ENCODE measurements around the gene HLTF. TPM values are rescaled to one million over a fixed set of nuclear protein-coding genes. Genes with fewer than 3 reads are reported as not detected.

HLTF gene
- total and polyA plus RNA-seq, 2 of the 4 experiments (the other 2 are of a cell fraction): 12.6 to 39.1 TPM

- Histone ChIP-seq H2BK120ac (ENCODE audit: low read depth, low read length) (peak overlapping the region; percentile 55; the same call in 1 of the 2 replicates), H2AFZ (replicated peaks; ENCODE audit: low read length, poor library complexity) (no peak overlapping the region), H3K4ac (ENCODE audit: low read depth, low read length) (peak overlapping the region; percentile 76), H4K8ac (ENCODE audit: low read depth in 2 of 2, low read length in 2 of 2) (peak overlapping the region; percentile 8 to 33; a peak in 2 of 4 replicates), H3K14ac (replicated peaks; ENCODE audit: low read depth, low read length) (peak overlapping the region; percentile 6), H3K4me2 (ENCODE audit: low read depth, low read length) (no peak overlapping the region), H3K27me3 (ENCODE audit: control insufficient read depth, insufficient read depth, low read length) (no peaks in the 10 kb centered on the region), H3K27ac (ENCODE audit: insufficient read depth, low read length) (peak overlapping the region; percentile 18; the same call in 1 of the 2 replicates), H3K79me1 (ENCODE audit: low read depth in 1 of 2, low read length in 2 of 2) (peaks cover 23 to 58% of the 10 kb centered on the region in 2 experiments), H4K20me1 (ENCODE audit: insufficient read depth, low read length) (peaks cover 6% of the 10 kb centered on the region; the same call in 1 of the 2 replicates), H3K9me3 (ENCODE audit: control insufficient read depth, insufficient read depth, low read length) (no peaks in the 10 kb centered on the region), H2AK5ac (ENCODE audit: low read depth, low read length) (peak overlapping the region; percentile 83; the same call in 1 of the 2 replicates), H3K56ac (ENCODE audit: extremely low read depth, insufficient read depth, low read length) (no peak overlapping the region), H2BK20ac (ENCODE audit: low read depth, low read length) (peak overlapping the region; percentile 59), H3K4me3 (ENCODE audit: insufficient read depth, low read depth, low read length) (no peak overlapping the region), H3K9me1 (ENCODE audit: insufficient read depth, low read length) (peaks cover 39% of the 10 kb centered on the region), H2BK5ac (ENCODE audit: low read depth, low read length, poor library complexity, severe bottlenecking) (peak overlapping the region; percentile 51), H3K4me1 (ENCODE audit: control insufficient read depth, insufficient read depth, low read length) (peaks cover 43% of the 10 kb centered on the region), H2BK15ac (ENCODE audit: low read depth, low read length) (peak overlapping the region; percentile 71; the same call in 1 of the 3 replicates), H3K18ac (ENCODE audit: low read depth, low read length) (peak overlapping the region; percentile 55; the same call in 1 of the 2 replicates), H4K91ac (ENCODE audit: insufficient read depth, low read depth, low read length) (peak overlapping the region; percentile 70), H4K5ac (ENCODE audit: low read depth, low read length) (peak overlapping the region; percentile 24), H3K9ac (ENCODE audit: low read depth, low read length) (no peak overlapping the region), H3K23ac (ENCODE audit: low read depth, low read length) (peak overlapping the region; percentile 60; the same call in 1 of the 2 replicates), H3K36me3 (ENCODE audit: control insufficient read depth, insufficient read depth, low read length) (peaks cover 17% of the 10 kb centered on the region), H2AK9ac (replicated peaks; ENCODE audit: low read depth, low read length, poor library complexity) (no peak overlapping the region)
- no peak for TF ChIP-seq ELK1 (IDR thresholded peaks at IDR 0.05; ENCODE audit: borderline replicate concordance, low read depth, low read length)
- no peak for TF ChIP-seq FOS (IDR thresholded peaks at IDR 0.05; ENCODE audit: low read depth, low read length)
- TF ChIP-seq MAZ (IDR thresholded peaks at IDR 0.05; ENCODE audit: borderline replicate concordance, low read depth, low read length): no peak
- no peak for TF ChIP-seq MXI1 (IDR thresholded peaks at IDR 0.05; ENCODE audit: borderline replicate concordance, low read depth, low read length)
- TF ChIP-seq CEBPB (IDR thresholded peaks at IDR 0.05; ENCODE audit: low read depth, low read length): no peak
- no peak for TF ChIP-seq RCOR1 (IDR thresholded peaks at IDR 0.05; ENCODE audit: insufficient replicate concordance, low read length)
- no peak for TF ChIP-seq BHLHE40 (IDR thresholded peaks at IDR 0.05; ENCODE audit: low read depth, low read length)
- CTCF ChIA-PET: interaction anchor here (1.0 kb wide), 1 partner anchor 14 kb away, joined by 4 read pairs; no protein-coding TSS in a partner anchor
- DNase-seq (no peak), ATAC-seq (ENCODE audit: low read depth) (no peak)
- POLR2A ChIA-PET (ENCODE audit: unreplicated experiment): interaction anchor here (0.6 kb wide), 1 partner anchor 191 kb away, joined by 4 read pairs; no protein-coding TSS in a partner anchor
- no CpG with 5 or more reads among the region's 6 CpGs for WGBS, 2 experiments (ENCODE audit: extremely low coverage in 2 of 2, insufficient read length in 1 of 2)
- dilution Hi-C loops (cut with HindIII; ENCODE audit: low sequenced_read_pairs, unreplicated experiment) (no loop called here), in situ Hi-C loops (cut with MboI; ENCODE audit: low sequenced_read_pairs) (no loop called here), intact Hi-C loops (cut with micrococcal nuclease) (no loop called here)
- no TSS peak for BruUV-seq (replicated peaks)
Observed at GRCh38 chr3:149013726-149014125, 72.6 kb downstream of the HLTF start.

Measured in IMR-90 (cell line).